Stimulated activated CD4-positive, alpha-beta T cell treated with anti-CD3 and anti-CD28 coated beads, Interleukin-1b, Interleukin-23, amount 100 ng/mL, for 24 hours (primary cell): ENCODE results near the gene SDF4.
A peak's percentile ranks its signal among the peaks of the same experiment; 100 is the strongest.

ENCODE experiments used
- DNase-seq, 4 experiments: peaks; one replicate each; pipeline ENCODE4 v3.0.0-alpha.2; 2020; ENCODE audit warnings: low read depth in 4 of 4, low spot score in 1 of 4

SDF4 gene

DNA sequence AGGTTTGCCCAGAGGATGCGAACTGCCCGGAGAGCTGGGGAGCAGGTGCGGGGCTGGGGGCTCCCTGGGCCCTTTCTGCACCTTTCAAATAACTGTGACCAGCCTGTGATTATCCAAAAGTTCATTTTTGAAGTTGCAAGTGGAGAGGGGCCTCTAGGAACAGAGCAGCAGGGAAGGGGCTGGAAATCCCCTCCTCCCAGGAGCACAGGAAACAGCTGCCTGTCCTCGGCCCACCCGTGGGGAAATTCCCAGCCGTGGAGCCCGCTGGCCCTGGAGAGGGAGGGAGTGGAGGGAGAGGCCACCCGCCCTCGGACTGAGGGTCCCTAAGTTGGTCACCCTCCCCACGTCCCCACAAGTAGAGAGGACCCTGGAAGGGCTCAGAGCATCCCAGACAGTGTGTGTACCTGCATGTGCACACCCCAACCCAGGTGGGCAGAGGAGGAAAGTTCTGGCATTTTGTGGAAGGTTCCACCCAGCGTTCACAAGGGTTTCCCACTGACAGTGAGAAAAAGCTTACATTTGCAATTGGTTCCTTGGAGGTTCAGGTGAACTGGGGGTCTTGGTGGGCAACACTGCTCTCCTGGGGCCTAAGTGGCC lies 16.6 kb downstream of the SDF4 start:
- DNase-seq, result no peak

DNA sequence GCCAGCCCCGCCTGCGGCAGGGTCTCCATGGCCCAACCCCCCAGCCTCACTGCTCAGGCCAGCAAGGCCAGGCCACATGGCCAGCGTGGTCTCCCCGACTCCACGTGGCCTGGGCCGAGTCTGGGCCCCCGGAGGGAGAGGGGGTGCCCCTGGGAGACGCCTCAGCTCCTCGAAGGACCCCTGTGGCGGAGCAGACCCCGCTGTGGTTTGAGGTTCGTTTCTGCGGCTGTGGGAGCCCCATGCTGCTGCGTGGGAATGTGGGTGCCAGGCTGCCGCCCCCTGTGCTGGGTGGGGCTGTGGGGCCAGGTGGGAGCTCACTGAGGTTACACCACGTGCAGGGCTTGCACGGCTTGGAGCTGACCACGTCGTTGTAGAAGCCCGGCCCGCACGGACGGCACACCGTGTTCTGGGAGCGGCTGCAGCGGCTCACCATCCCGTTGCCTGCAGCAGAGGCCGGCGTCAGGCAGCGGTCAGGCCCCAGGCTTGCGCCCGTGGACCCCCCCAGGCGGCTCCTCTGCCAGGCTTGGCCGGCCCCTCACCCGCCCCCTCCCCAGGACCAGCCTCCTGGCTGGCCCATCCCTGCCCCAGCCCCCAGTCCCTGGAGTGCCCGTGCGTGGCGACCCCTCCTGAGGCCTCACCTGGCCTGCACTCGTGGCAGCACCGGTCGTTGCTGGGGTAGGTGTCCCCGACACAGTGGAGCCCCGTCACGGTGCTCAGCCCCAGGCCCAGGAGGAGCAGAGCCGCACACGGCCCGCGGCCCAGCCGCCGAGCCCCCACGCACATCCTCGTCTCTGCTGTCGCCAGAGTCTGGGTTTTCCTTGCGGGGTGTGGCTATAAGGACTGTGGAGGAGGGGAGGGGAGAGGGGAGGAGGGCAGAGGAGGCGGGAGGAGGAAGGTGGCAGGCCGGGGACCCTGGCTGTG lies 18.2 kb downstream of the SDF4 start, which contains the start of gene TNFRSF4:
Gene TNFRSF4, minus strand, starts transcription at position 809 of the 921 bp plus-strand sequence. Its CDS starts 26 bp downstream, at position 783.
- peak in 1 of 4 experiments; percentile 59 for DNase-seq

DNA sequence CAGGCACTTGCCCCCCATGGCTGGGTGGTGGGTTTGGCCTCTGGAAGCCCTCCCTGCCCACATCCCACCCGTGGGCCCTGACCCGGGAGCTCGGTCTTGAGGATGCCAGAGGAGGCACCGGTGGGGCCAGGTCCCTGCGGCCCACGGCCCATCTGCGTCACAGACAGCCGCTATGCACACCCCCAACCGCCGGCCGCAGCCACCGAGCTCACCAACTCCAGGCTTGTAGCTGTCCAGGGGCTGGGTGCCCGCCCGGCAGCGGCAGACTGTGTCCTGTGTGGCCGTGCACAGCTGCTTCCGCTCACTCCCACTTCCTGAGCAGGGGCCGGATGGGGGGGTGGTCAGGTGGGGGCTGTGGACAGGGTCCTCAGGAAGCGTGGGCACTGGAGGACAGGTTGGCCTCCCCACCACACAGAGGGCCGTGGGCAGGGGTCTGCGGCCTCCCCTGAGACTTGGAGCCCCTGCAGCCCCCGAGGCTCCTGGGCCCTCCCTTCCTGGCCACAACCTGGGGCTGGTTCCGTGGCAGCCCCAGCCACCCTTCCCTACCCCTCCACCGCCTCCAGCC lies 18.9 kb downstream of the SDF4 start:
- peak in 1 of 4 experiments; percentile 42 for DNase-seq

DNA sequence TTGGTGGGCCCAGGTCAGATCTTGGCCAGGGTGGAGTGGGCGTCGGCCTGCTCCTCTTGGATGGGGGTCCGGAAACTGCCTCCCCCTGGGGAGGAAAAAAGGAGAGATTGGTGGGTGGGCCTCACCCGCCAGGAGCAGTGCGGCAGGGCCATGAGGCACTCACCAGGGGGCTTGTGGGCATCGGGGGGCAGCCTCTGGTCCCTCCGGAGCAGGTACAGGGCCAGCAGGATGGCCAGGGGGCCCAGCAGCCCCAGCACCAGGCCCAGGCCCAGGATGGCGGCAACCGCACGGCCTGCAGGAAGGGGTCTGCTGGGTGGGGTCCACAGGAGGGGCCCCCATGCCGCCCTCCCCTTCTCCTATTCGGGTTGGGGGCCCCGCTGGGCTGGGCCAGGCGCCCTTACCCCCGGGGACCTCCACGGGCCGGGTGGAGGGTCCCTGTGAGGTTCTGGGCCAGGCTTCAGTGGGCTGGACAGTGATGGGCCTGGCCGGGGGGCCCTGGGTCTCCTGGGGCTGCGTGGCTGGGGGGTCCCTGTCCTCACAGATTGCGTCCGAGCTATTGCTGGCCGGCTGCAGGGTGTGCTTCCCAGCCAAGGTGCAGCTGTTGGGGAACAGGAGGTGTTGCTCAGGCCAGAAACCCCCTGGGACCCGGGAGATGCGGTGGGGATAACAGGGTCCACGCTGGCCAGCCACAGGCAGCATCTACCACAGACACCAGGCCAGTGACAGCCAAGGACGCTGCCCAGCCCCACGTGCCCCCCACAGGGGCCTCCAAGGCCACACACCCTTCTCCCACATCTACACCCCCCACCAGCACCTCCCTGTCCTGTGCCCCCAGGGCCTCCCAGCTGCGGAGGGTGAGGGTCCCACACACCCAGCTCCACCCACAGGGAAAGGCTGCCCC lies 20.0 kb downstream of the SDF4 start:
- DNase-seq, result no peak

DNA sequence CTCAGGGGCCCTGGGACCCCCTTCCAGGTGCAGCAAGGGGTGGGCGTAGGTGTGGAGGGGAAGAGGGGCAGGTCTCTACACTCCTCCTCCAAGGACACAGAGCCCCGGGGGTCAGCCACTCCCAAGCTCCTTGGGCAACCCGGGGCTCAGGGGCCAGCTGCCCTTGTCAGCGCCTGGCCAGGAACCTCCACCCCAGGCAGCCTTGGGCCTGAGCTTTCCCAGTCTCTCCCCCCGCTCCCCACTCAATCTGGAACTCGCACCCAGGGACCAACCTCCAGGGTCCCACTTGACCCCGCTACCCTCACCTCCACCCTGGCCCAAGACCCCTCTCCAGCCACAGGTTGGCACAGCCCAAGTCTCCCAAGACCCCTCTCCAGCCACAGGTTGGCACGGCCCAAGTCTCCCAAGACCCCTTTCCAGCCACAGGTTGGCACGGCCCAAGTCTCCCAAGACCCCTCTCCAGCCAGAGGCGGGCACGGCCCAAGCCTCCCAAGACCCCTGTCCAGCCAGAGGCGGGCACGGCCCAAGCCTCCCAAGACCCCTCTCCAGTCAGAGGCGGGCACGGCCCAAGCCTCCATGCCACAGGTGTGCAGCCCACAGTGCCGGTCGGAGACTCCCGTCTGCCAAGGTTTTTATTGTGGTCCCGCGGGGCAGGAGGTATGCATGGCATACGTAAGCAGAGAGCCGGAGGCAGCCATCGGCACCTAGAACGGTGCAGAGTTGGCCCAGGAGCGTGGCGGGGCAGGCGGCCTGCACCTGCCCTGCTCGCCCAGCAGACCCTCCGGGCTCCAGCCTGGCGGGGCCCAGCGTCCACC lies 20.9 kb downstream of the SDF4 start:
- no peak for DNase-seq

DNA sequence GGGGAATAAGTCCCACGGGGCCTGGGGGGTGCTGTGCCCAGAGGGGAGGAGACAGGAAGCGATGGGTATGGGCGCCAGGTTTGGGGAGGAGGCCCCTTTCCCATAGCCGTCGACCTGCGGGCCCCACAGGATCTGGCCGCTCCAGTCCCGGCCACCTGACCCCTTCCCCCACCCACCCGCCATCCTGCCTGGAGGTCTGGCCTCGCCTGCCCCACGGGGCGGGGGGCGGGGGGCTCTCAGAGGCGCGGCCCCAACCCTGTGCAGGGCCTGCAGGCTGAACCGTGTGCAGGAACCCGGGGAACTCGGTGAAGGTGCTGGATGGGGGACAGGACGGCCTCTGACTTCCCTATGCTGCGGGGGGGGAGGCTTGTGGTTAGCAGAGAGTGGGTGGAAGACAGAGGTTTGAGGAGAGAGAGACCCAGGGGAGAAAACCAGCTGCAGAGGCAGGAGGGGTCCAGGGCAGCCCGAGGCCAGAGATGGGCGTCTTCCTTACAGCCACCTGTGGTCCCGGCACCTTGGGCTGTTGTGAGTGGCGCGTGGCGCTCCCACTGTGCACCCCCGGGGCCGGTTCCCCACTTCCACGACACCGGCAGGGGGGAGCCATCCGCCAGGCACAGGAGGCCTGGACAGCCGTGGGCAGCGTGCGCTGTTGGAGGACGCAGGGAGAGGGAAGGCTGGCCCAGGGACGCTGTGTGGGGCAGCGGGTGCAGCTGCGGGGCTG lies 22.9 kb downstream of the SDF4 start:
- peak in 1 of 4 experiments; percentile 52 for DNase-seq

DNA sequence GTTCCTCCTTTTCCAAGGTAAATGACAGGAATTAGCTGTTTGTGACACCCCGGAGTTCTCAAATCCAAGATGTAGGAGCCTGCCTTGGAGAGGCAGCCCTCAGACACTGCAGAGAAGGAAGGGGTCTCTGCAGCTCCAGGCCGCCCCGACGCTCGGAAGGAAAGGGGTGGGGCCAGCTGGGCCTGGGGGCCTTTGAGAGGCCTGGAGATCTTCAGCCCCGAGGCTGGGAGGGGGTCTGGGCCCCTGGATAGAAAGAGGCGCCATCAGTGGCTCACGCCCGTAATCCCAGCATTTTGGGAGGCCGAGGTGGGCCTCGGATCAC lies 24.3 kb downstream of the SDF4 start:
- DNase-seq, result no peak

DNA sequence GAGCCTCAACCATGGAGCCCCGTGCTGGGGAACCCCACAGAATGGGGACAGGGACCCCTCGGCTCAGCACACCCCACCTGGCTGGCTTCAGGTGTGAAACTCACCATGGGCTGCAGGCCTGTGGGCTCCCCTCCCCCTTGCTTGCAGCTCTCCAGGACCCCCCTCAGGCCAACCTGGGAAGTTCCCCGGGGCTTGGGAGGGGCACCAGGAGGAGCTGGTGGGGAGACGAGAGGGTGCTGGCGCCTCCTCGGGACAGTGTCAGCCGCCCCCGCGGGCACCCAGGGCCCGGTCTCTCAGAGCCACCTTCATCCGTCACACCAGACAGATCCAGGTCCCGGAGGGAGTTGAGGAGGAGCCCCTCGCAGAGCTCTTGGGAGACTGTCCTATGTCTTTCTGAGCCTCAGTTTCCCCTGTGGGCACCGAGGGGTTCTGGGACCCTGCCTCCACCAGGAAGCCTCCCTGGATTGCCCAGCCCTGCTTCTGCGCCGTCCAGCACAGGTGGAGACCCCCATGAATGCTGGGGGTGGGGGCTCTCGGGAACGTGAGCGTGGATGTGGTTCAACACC lies 24.8 kb downstream of the SDF4 start:
- no peak for DNase-seq

DNA sequence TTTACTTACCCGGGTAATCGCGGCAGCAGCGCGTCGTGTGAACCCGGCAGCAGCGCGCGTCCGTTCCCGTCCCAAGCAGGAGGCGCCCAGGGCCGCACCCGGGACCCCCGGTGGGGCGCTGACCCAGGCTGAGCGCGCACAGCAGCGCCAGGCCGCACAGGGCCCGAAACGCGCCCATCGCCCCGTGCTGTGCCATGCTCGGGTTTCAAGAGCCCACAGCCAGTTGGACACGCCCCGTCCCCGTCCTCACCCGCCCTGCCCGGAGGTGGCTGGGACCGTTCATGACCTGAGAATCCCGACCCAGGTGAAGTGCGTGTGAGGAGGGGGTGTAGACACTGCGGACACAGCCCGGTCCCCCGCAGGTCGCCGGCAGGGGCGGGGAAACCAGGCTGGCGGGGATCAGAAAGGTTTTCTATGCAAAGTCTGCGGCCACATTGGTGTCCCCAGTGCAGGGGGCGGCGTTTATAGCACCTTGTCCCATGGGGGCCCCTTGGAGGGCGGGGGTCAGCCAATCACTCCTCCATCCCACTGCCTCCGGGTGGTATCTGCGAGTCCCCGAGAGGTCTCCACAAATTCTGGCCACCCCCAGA lies 25.3 kb downstream of the SDF4 start, which contains the start of gene TNFRSF18:
Gene TNFRSF18, minus strand, starts transcription at position 217 of the 590 bp plus-strand sequence. Its CDS starts 21 bp downstream, at position 196.
- DNase-seq, result peak in 1 of 4 experiments; percentile 49

DNA sequence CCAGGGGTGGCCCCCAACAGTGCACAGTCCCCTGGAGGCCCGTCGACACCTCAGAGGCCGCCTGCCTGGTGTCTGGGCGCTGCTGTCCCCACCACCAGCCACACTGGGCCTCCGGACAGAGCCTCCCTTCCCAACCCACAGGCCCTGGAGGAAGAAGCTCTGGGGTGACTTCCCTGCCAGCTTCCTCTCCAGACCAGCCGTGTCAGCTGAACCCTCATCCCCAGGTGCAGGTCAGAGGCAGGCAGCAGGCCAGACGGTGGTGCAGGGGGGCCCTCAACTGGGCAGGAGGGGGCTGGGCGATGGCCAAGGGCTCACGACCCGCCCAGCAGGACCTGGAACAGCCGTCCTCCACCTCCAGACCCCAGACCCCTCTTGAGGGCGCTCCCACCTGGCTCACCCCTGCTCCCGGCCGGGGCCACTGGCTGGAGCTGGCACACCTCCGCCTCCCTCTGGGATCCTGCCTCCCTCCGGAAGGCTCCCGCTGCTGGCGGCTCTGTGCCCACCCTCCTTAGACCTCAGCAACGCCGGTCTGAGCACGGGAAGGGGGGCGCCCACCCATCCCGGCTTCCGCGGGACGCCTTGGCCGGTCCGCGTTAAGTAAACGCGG lies 25.9 kb downstream of the SDF4 start:
- DNase-seq, result no peak

DNA sequence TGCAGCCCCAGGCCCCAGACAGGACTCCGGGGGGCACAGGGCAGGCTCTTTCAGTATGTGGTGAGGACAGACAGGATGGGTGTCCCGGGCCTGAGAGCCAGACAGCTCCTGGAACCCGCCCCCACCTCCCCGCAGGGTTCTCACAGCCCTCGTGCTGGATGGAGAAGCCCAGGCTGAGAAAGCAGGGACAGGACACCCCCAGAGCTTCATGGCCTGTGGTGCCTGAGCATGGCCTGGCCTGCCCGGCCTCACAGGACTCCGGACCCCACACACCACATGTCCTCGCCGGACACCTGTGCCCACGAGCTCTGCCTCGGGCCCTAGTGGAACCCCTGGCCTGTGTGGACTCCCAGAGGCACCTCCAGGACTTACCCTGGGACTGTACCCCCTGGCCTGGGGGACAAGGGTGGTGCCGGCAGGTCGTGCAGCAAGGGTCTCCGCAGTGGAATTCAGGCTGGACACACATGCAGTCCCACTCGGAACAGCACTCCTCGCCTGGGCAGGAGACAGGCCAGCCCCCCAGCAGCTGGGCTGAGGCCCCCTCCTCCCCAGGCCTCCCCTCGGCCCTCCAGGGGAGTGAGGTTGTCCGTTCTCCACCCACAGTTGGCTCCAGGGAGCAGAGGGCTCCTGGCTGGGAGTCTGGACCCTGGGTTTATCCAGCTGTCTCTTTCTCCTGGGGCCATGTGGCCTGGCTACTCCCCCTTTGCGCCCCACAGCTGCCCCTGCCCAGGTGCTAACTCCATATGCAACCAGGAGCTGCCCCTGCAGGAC lies 26.6 kb downstream of the SDF4 start:
- DNase-seq, result no peak

DNA sequence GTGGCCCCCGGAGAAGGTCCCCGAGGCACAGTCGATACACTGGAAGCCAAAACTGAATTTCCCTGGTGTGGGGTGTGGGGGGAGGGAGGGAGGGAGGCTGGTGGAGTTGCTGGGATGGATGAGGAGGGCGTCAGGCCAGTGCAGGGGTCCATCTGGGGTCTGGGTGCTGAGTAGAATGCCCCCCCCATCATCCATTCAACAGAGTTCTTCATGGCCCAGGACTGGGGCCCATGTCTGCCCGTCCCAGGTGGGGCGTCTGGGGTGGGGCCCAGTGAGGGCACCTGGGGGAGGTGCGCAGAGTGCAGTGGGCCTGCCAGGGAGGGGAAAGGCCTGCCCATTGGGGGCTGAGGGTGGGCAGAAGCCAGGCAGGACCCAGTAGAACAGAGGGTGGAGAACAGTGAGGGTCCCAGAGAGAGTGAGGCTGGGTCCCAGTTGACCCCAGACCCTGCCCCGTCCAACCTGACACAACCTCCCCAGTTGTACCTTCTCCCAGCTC lies 27.3 kb downstream of the SDF4 start:
- no peak for DNase-seq

DNA sequence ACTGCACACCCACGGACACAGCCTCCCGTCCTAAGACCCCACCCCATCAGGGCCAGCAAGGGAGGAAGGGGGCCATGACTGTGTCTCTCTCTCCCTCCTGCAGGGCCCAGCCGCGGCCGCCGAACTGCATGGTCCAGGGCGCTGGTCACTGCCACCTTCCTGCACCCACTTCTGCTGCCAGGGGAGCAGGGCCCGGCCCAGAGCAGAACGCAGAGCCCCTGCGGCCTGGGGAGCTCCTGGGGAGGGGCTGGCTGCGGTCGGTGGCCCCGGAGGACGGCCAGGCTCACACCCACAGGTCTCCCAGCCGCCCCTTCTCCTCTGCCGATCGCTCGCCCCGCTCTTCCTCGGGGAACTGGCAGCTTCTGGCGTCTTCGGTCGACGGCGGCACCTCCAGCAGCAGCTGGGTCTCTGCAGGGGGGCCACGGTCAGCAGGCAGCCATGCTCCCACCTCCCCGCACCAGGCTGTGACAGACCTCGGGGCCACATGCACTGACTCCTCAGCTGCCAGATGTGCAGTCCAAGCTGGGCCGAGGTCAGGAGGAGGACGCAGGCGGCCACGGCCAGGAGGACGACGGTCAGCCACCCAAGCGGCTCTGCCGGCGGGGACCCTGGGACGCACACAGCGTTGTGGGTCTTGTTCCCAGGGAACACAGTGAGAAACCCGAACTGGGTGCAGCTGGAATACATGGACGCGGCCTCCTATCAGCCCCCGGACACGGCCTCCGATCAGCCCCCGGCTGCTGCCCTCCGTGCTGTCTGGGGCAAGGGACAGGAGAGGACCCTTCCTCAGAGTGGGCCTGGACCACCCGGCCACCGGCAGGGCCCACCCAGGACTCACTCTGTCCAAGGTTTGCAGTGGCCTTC lies 28.0 kb downstream of the SDF4 start:
- DNase-seq, result no peak

DNA sequence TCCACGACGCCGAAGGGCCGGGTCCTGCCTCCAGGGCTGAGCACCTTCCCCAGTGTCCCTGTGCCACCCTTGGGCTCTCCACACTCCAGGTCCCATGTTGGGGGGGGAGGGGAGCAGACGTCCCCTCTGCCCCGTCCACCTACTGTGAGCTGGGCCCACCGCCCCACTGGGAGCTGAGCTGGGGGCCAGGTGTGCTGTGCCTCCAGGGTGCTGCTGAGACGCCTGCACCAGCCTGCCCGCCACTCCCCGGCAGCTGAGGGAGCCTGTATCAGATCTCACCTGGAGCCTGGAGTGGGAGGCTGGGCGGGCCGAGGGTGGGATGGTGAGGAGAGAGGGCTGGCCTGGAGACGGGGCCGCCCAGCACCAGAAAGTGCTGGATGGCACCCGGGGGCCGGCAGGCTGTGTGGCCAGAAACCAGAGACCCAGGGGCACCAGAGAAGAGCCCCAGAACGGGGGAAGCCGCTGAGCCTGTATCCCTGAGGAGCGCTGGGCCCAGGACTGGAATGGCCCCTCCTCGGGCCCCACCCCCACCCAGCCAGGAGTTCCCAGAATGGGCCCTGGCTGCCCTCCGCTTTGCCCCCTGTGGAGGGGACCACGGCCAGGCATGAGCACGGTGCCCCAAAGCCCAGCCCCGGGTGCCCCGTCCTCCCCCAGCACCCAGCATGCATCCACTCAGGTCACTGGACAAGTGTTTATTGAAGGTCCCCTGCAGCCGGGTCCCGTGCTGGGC lies 28.8 kb downstream of the SDF4 start:
- DNase-seq, result no peak

DNA sequence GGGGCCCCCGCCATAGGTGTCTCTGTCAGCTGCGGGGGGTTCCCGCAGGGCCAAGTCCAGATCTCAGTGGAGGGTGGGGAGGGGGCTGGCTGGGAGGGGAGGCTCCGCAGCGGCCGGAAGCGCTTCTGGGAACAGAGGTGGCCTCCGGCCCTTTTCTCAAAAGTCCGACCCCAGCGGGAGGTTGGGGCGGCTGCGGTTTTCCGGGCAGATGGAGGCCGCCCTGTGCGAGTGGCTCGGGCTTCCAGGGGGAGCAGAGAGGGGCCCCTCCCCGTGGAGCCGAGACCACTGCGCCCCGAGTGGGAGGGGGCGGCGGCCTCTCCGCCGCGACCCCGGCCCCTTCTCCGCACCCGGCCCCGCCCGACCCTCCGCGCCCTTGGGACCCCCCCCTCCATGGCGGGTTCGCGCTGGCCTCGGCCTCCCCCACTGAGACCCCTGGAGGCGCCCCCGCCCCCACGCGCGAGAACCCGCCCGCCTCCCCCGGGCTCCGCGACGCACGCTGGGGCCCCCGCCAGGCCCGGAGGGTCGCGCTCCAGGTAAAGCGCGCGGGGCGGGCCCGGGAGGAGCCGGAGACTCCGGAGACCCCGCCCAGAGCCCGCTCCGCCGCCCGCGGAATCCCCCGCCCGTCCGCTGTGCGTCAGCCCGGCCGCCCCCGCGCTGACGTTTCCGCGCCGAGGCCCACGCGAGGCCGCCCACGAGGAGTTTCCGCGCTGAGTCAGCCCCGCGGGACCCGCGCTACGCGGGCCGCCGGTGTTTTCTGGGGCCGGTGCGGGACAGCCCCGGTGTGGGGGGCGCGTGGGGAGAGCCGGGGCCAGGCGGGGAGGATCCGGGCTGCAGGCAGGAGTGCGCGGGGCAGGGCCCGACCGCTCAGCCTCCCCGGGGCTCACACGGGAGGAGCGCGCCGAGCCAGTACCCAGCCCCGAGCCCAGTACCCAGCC lies 30.7 kb downstream of the SDF4 start:
- peak; percentile 77 to 87 (median 86) for DNase-seq
